Limb (tissue), 2 donors: ENCODE measurements around the gene ACTL10.
A peak's percentile ranks its signal among the peaks of the same experiment; 100 is the strongest.
"Not testable (repeated sequence)": the region's sequence is repeated elsewhere in the genome, so short reads cannot be mapped to it uniquely, and the experiment has no call there.

Experiments used
- DNase-seq, 2 donors: peaks; one replicate each; pipeline ENCODE4 v3.0.0-alpha.2; 2016; ENCODE audit errors: extremely low spot score in 2 of 2

Gene ACTL10

DNA sequence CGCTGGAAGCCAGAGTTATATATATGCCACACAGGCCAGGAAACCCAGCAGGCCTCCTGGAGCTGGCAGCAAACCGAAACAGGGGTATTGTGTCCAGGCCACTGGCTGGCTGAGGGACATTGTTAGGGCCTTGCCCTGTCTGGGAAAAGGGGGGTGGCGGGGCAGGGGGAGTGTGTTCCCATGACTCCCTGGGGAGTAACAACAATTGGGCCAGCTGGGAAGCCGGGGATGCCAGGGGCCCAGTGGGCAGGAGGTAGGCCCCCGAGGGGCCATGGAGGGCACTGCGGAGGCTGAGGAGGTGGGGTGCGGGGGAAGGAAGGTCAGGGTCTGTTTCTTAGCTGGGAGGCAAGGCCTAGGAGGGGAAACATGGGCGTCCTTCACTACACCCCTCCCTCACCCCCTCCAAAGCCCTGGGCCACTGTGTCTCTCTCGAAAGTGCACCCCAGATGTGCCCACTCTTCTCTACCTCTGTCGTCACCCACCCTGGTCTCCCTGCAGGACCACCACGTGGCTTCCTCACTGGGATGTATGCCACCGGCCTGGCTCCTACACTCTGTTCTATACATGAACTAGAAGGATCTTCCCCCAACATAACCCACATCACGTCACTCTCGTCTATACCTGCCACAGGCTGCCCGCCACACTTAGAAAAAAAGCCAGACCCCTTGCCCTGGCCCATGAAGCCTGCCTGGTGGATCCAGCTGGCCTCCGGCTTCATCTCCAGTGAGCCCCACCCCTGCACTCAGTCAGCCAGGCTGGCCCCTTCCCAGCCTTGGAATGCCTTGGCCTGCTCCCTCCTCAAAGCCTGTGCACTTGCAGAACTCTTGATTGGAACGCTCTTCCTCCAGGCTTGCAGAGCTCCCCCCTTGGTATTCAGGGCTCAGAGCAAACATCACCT lies 27.2 kb downstream of the ACTL10 start:
- peak in 1 of 2 donors; percentile 57 for DNase-seq

GRCh38 chr20:33694639-33695012 lies 27.9 kb downstream of the ACTL10 start:
- DNase-seq = no peak

DNA sequence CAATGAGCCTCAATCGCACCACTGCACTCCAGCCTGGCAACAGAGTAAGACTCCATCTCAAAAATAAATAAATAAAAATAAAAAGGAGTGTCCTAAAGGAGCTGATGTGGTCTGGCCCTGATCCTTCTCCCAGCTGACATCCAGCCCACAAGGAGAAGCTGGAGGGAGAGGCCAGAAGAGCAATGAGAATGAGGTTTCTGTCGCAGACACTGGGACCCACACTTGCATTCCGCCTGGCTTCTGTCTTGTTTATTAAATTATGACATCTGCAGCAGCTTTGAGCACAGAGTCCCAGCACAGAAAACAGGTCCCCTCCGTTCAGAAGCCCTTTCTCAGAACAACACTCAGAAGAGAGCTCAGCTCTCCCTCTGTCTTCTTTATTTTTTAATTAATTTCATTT lies 29.7 kb downstream of the ACTL10 start:
- no peak for DNase-seq

- no peak for DNase-seq
These were observed 30.4 kb downstream of the ACTL10 start for GRCh38 chr20:33697129-33697528.

- not testable (repeated sequence) for DNase-seq
These were observed 32.2 kb downstream of the ACTL10 start for GRCh38 chr20:33698966-33699365.

GRCh38 chr20:33700696-33701441 lies 34.1 kb downstream of the ACTL10 start:
- DNase-seq = not testable (repeated sequence)

GRCh38 chr20:33701629-33702450 lies 35.1 kb downstream of the ACTL10 start:
- DNase-seq = no peak

DNA sequence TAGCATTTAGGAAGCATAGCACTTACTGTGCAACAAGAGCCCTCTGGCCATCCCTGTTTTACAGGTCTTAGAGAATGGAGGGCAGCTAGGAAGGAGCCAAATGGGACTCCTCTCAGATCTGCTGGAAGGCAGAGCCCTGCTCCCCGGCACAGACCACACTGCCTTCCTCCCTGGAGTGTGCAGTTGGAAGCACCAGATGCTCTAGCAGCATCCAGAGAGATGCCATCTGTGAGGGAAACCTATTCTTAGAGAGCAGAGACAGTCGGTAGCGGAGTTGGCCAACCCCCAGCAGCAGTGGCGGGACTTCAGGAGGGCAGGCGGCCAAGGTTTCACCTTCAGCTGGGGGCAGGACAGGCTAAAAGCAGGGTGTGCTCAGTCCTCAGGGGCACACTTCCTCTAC lies 36.1 kb downstream of the ACTL10 start:
- no peak for DNase-seq

- DNase-seq = no peak
These were observed 36.9 kb downstream of the ACTL10 start for GRCh38 chr20:33703498-33704137.

- DNase-seq = no peak
These were observed 37.6 kb downstream of the ACTL10 start for GRCh38 chr20:33704197-33704924.

- no peak for DNase-seq
These were observed 40.9 kb downstream of the ACTL10 start for GRCh38 chr20:33707668-33708067.

DNA sequence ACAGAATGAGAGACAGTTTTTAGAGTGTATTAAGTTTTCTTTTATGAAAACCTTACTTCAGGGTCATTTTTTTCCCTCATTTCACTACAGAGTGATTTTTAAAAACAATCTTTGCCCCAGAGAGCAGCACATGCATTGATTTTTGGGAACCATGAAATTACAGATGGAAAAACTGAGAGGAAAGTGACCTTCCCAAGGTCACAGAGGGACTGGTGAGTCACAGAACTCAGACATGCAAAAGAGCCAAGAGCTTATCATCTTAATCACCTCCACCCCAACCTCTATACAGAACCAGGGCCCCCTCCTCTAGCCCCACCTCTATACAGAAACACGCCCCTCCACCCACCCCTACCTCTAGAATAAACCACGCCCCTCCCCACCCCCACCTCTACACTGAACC lies 42.7 kb downstream of the ACTL10 start:
- DNase-seq = no peak

- DNase-seq = no peak
These were observed 43.3 kb downstream of the ACTL10 start for GRCh38 chr20:33709905-33710541.

DNA sequence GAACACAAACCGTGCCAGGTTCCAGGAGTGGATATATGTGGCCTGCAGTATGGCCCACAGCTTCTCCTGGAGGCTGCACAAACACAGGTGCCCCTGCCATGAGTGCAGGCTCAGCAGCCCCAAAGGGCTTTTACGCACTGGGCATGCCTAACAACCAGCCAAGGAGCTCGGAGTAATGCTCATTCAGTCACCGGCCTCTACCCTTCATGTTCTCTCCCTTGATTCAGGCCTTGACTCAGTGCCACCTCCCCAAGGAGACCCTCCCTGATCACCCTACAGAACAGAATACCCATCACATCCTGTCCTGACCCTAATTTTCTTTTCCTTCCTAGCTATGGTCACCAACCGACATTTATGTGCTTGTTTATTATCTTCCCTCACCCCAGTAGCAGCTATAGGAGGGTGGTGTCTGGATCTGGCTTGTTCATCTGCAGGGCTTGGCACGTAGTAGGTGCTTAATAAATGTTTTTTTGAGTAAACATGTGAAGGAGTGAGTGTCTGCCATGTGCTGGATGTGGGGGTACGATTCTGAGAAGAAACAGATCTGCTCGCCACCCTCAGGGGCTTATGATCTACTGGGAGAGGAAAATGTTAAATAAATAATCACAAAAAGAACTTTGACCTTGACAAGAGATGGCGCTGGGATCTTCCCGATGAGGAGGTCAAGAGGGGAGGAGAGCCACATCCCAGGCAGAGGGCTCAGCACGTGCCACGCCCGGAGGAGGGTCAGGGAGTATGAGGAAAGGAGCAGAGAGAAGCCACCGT lies 44.1 kb downstream of the ACTL10 start:
- DNase-seq = no peak

DNA sequence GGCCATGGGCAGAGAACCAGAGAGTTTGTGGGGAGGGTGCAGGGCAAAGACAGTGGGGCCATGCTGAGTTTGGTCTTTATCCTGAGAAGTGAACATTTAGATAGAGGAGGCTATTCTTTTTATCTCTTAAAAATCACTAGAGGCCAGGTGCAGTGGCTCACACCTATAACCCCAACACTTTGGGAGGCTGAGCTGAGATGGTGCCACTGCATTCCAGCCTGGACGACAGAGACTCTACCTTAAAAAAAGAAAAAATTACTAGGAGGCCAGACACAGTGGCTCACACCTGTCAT lies 44.6 kb downstream of the ACTL10 start:
- no peak for DNase-seq

- no peak for DNase-seq
These were observed 47.2 kb downstream of the ACTL10 start for GRCh38 chr20:33713865-33714367.

- no peak for DNase-seq
These were observed 49.8 kb downstream of the ACTL10 start for GRCh38 chr20:33716498-33716897.
